Stimulated activated CD8-positive, alpha-beta memory T cell treated with anti-CD3 and anti-CD28 coated beads, Interleukin-15, amount 100 ng/mL, for 24 hours (primary cell): ENCODE data around the gene PLIN3.
"Not testable (repeated sequence)": the region's sequence is repeated elsewhere in the genome, so short reads cannot be mapped to it uniquely, and the experiment has no call there.

Experiments used
- DNase-seq: peaks from one replicate; pipeline ENCODE4 v3.0.0-alpha.2; 2020; ENCODE audit warnings: low read depth

The PLIN3 gene

DNA sequence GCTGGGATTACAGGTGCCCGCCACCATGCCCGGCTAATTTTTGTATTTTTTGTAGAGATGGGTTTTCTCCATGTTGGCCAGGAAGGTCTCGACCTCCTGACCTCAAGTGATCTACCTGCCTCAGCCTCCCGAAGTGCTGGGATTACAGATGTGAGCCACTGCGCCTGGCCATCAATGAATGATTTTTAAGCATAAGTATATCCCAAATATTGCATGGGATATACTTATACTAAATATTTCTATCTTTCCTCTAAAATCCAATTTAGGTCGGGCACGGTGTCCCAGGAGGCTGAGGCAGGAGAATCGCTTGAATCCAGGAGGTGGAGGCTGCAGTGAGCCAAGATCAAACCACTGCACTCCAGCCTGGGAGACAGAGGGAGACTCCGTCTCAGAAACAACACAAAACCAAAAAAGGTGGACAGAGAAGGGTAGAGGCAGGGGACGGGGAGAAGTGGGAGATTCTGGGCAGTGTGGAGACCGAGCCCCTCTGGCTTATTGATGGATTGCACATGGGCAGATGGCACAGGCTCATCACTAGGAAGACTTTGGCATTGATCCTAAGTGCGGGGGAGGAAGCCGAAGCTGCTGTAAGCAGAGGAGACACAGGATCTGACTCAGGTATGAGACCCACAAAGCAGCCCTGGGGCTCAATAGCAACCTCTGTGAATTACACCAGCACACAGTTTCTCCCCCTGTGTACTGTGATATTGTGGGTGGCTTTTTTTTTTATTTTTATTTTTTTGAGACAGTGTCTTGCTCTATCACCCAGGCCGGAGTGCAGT, 21.8 kb upstream of the PLIN3 start:
- DNase-seq, result no peak

- not testable (repeated sequence) for DNase-seq
Measured at GRCh38 chr19:4887803-4888202, 20.3 kb upstream of the PLIN3 start.

- not testable (repeated sequence) for DNase-seq
Measured at GRCh38 chr19:4884993-4885392, 17.5 kb upstream of the PLIN3 start.

DNA sequence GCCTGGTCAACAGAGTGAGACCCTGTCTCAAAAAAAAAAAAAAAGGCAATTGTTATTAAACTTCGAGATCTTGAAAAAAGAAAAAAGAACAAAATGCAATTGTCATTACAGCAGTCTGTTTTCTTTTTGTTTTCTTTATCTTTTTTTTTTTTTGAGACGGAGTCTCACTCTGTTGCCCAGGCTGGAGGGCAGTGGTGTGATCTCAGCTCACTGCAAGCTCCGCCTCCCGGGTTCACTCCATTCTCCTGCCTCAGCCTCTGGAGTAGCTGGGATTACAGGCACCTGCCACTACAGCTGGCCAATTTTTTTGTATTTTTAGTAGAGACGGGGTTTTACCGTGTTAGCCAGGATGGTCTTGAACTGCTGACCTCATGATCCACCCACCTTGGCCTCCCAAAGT, 15.4 kb upstream of the PLIN3 start:
- not testable (repeated sequence) for DNase-seq

DNA sequence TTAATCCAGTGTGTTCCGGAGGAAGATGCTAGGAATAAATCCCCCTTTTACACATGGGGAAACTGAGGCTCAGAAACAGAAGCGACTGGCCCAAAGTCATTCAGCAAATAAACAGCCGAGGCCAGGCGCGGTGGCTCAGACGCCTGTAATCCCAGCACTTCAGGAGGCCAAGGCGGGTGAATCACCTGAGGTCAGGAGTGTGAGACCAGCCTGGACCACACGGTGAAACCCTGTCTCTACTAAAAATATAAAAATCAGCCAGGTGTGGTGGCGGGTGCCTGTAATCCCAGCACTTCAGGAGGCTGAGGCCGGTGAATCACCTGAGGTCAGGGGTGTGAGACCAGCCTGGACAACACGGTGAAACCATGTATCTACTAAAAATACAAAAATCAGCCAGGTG, 11.6 kb upstream of the PLIN3 start:
- DNase-seq, result no peak

DNA sequence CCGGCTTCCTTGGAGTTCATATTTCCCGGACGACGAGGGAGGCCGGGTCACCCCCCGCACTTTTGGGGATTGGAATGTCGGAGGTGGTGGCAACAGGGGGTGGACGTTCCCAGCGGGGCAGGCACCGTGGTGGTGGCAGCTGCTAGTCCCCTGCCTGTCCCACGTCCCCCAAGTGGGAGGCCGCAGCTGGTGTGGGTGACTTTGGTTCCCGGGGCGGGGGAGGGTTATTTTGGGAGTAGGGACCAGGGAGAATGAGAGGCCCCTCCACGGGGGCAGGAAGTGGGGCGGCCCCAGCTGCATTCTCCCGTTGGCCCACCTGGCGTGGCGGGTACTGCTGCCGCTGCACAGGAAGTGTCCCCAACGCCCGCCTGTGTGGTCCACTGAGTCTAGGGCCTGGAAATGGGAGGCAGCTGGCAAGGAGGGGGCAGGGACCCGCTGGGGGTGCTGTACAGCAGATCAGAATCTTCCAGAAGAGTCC, 11.1 kb upstream of the PLIN3 start:
- DNase-seq, result no peak

GRCh38 chr19:4877753-4878490, 10.5 kb upstream of the PLIN3 start:
- no peak for DNase-seq

DNA sequence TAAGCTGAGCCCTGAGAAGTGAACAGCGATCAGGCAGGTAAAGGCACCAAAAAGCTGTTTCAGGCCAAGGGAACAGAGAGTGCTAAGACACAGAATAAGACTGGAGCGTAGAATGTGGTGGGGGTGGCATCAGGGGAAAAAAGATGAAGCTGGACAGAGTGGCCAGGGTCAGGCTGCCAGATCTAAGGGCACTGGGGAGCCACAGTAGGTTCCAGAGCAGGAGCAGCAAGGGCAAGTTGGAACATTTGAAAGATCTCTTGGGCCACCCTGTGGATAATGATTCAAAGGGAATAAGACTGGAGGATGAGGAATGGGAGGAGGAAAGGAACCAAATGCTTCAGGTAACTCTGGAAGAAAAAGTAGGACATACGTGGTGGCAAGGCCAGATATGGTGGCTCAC, 6.5 kb upstream of the PLIN3 start:
- DNase-seq, result no peak

GRCh38 chr19:4871711-4872110, 4.2 kb upstream of the PLIN3 start:
- DNase-seq, result no peak

GRCh38 chr19:4870025-4870700, 2.7 kb upstream of the PLIN3 start:
- no peak for DNase-seq

GRCh38 chr19:4868286-4868834, 893 bp upstream of the PLIN3 start:
- no peak for DNase-seq

GRCh38 chr19:4866595-4867424, 657 bp downstream of the PLIN3 start:
- DNase-seq, result no peak

DNA sequence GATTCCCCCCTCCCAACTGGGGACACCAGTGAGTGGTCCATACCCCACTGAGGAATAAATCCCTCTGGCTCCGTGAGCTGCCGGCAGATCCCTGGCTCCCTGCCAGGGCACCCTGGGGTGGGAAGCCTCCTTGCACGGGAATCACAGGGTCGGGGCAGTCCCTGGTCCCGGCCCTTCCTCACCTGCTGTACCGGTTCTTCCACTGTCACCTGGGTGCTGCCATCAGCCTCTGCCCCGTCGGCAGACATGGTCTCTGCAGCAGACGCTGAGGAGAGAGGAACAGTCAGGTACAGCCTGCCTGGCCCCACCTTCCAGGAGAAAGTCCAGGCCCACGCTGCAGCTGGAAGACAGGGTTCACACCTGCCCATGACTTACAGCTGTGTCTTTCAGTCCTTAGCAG, 6.3 kb downstream of the PLIN3 start:
- no peak for DNase-seq

- no peak for DNase-seq
Measured at GRCh38 chr19:4859697-4860096, 7.8 kb downstream of the PLIN3 start.

- DNase-seq, result not testable (repeated sequence)
Measured at GRCh38 chr19:4856468-4856867, 11.0 kb downstream of the PLIN3 start.

- not testable (repeated sequence) for DNase-seq
Measured at GRCh38 chr19:4853506-4853905, 14.0 kb downstream of the PLIN3 start.

DNA sequence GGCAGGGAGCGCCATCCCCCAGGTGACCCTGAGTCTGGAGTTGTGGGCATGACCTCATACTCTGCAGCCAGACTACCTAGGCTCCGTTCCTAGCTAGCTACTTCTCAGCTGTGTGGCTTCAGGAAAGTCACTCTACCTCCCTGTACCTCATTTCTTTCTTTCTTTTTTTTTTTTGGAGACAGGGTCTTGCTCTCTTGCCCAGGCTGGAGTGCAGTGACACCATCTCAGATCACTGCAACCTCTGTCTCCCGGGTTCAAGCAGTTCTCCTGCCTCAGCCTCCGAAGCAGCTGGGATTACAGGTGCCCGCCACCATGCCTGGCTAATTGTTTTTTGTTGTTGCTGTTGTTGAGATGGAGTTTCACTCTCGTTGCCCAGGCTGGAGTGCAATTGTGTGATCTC, 15.0 kb downstream of the PLIN3 start:
- no peak for DNase-seq

DNA sequence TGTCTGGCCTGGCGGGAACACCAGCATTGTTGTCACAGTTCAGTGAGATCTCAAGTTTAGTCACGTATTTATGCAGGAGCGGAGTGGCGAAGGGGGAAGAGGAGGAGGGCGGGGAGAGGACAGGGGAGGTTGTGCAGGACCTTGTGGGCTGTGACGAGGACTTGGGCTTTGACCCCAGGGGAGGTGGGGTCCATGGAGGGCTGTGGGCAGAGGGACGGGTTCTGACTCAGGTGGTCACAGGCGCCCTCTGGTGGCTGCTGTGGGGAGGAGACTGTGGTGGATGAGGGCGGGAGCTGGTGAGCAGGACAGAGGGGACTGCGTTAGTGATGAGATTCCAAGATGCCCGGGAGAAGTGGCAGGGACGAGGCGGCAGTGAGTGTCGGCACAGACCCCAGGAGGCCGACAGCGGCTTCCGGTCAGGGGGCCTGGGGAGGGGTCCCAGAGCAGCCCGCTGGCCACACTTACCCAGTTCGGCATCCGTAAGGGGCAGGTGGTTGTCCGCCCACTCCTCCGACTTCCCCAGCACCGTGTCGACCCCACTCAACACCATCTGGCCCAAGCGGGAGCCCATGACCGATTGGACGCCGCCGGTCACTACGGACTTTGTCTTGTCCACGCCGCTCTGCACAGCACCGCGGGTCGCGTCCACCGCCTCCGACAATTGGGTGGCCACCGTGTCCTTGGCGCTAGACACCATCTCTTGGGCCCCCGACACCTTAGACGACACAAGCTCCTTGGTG, 15.7 kb downstream of the PLIN3 start:
- DNase-seq, result peak; percentile 61

DNA sequence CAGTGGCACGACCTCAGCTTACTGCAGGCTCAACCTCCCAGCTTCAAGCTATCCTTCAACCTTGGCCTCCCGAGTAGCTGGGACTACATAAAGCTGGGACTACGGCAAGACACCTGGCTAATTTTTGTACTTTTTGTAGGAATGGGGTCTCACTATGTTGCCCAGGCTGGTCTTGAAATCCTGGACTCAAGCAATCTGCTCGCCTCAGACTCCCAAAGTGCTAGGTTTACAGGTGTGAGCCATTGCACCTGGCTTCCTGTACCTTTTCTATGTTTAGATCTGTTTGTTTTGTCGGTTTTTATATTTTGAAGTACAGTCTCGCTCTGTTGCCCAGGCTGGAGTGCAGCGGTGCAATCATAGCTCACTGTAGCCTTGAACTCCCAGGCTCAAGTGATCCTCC, 18.4 kb downstream of the PLIN3 start:
- no peak for DNase-seq

DNA sequence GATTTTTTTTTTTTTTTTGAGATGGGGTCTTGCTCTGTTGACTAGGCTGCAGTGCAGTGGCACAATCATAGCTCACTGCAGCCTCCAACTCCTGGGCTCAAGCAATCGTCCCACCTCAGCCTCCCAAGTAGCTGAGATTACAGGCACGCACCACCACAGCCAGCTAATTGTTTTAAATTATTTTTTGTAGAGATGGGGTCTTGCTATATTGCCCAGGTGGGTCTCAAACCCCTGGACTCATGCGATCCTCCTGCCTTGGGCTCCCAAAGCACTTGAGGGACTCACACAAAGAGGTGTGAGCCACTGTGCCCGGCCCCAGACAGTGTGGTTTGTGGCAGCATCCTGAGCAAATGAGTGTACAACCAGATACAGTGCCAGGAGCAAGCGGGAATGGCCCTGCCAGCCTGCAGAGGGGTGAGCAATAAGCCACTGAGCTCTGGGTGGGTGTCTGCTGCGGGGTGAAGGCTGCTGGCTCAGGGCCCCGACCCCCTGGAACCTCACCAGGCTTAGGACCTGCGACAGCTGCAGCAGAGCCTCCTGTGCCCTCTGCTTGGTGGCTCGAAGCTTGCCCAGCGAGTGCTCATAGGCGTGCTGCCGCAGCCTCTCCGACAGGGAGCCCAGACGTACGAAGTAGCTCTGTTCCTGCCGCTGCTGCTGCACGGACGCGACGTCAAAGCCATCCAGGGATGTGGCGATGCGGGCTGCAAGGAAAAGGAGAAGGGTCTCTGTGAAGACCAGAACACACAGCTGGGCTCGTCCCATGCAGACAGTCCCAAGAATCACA, 20.1 kb downstream of the PLIN3 start:
- no peak for DNase-seq
